ENCODE data around the gene MPPED2. TPM values are rescaled to one million over a fixed set of nuclear protein-coding genes. Genes with fewer than 3 reads are reported as not detected.
A peak's percentile ranks its signal among the peaks of the same experiment; 100 is the strongest.

The MPPED2 gene
- under 1 TPM in 1 of 2 donors, not detected in 1; 0.24 TPM for total RNA-seq

DNA sequence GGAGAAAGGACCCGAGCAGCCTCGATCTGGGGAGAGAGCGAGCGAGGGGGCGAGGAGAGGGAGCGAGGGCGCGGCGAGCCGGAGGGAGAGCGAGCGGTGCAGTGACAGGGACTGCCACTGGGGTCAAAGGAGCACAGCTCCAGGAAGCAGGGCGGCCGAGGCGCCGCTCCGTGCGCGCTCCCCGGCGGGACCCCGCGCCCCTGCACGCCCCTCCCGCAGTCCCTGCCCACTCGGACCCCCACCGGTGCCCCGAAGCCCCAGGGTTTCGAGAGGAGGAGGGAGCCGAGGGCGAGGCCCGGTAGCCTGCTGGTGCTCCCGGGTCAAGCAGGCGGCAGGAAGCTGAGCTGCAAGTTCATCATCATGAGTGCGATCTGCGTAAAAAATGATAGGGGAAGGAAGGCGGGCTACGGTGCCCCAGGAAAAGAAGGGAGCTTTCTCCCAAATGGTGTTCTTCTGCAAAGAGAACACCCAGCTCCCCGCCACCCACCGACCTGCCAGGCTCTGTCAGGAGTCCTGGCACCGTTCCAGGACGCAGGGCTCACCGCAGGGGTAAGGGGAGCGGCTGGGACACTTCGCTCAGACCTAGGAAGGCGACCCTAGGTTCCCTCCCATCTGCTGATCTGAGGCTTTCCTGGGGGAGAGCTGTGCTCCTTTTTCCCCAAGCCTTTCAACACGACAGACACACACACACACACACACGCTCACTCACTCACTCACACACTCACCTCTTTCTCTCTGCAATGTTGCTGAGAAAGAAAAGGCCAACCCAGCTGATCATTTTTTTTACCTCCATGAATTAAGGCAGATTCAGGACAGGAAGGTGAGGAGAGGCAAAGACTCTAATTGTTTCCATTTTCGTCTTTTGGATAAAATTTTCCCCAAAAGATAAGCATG is at the start of gene MPPED2:
TSS of gene MPPED2 (minus strand) at position 103 of the 894 bp plus-strand sequence. CDS start 5,980 bp downstream, outside the sequence.
- peaks cover 37 to 45% of the 10 kb centered on the region in 2 donors for H3K27me3 Mint-ChIP-seq
- peak; percentile 72 to 89 for ATAC-seq
- no peak within 1 kb of the TSS for H3K27ac Mint-ChIP-seq
- H3K4me1 Mint-ChIP-seq (ENCODE audit: low read depth in 2 of 2) = peaks cover 0 to 11% of the 10 kb centered on the region in 2 donors
- peaks cover 12% of the 10 kb centered on the region for H3K36me3 Mint-ChIP-seq
- DNase-seq (ENCODE audit: low spot score) = no peak
- peak within 1 kb of the TSS; percentile 48 for H3K4me3 Mint-ChIP-seq
- H3K9me3 Mint-ChIP-seq = no peaks in the 10 kb centered on the region

- no peaks in the 10 kb centered on the region for H3K36me3 Mint-ChIP-seq
- no peaks in the 10 kb centered on the region for H3K9me3 Mint-ChIP-seq
- no peak for DNase-seq (ENCODE audit: low spot score)
- no peak overlapping the region for H3K27ac Mint-ChIP-seq
- H3K4me1 Mint-ChIP-seq (ENCODE audit: low read depth in 2 of 2) = peaks cover 0 to 2% of the 10 kb centered on the region in 2 donors
- H3K27me3 Mint-ChIP-seq = peaks cover 6 to 9% of the 10 kb centered on the region in 2 donors
- no peak overlapping the region for H3K4me3 Mint-ChIP-seq
- no peak for ATAC-seq
These were observed 49.3 kb upstream of the MPPED2 start for GRCh38 chr11:30635401-30635989.

DNA sequence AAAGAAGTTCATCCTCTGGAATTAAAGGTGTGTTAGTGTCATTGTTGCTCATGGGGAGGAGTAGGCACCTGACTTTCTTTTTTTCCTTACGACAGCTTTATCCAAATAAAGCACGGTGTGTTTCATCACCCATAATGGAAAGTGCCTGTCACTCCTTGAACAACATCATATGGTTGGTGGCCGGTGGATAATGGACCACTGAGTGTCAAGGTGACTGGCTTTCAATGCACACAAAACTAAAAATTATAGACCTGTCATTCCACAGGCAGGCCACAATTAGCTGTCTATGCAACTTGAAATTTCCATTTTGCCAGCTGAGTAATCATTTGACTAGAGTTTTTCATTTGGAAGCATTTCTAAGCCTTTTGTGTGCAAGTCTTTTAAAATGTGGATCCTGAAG is 45.0 kb upstream of the MPPED2 start:
- ATAC-seq (no peak), DNase-seq (ENCODE audit: low spot score) (no peak)
- no peaks in the 10 kb centered on the region for H3K36me3 Mint-ChIP-seq
- H3K4me1 Mint-ChIP-seq (ENCODE audit: low read depth in 2 of 2) = peaks cover 0 to 2% of the 10 kb centered on the region in 2 donors
- H3K27me3 Mint-ChIP-seq = peaks cover 6 to 14% of the 10 kb centered on the region in 2 donors
- no peaks in the 10 kb centered on the region for H3K9me3 Mint-ChIP-seq
- no peak overlapping the region for H3K4me3 Mint-ChIP-seq
- H3K27ac Mint-ChIP-seq = no peak overlapping the region

GRCh38 chr11:30619767-30620166 is 33.6 kb upstream of the MPPED2 start:
- no peak for DNase-seq (ENCODE audit: low spot score)
- H3K4me3 Mint-ChIP-seq = no peak overlapping the region

GRCh38 chr11:30617762-30618161 is 31.6 kb upstream of the MPPED2 start:
- Mint-ChIP-seq H3K27ac (no peak overlapping the region), H3K4me3 (no peak overlapping the region)

More at GRCh38 chr11:30619767-30620166, 33.6 kb upstream of the MPPED2 start:
- peaks cover 0 to 16% of the 10 kb centered on the region in 2 donors for H3K27me3 Mint-ChIP-seq
- H3K36me3 Mint-ChIP-seq = peaks cover 5% of the 10 kb centered on the region
- H3K4me1 Mint-ChIP-seq (ENCODE audit: low read depth in 2 of 2) = no peaks in the 10 kb centered on the region
- H3K27ac Mint-ChIP-seq = no peak overlapping the region
- ATAC-seq = no peak
- H3K9me3 Mint-ChIP-seq = no peaks in the 10 kb centered on the region

GRCh38 chr11:30610628-30611027 is 24.5 kb upstream of the MPPED2 start:
- H3K36me3 Mint-ChIP-seq = no peaks in the 10 kb centered on the region
- peaks cover 0 to 16% of the 10 kb centered on the region in 2 donors for H3K27me3 Mint-ChIP-seq
- H3K4me3 Mint-ChIP-seq = no peak overlapping the region
- no peak overlapping the region for H3K27ac Mint-ChIP-seq
- ATAC-seq = no peak
- DNase-seq (ENCODE audit: low spot score) = no peak
- H3K4me1 Mint-ChIP-seq (ENCODE audit: low read depth in 2 of 2) = no peaks in the 10 kb centered on the region
- no peaks in the 10 kb centered on the region for H3K9me3 Mint-ChIP-seq

More at GRCh38 chr11:30617762-30618161, 31.6 kb upstream of the MPPED2 start:
- Mint-ChIP-seq H3K9me3 (no peaks in the 10 kb centered on the region), H3K27me3 (peaks cover 0 to 18% of the 10 kb centered on the region in 2 donors), H3K36me3 (no peaks in the 10 kb centered on the region), H3K4me1 (ENCODE audit: low read depth in 2 of 2) (no peaks in the 10 kb centered on the region)
- DNase-seq (ENCODE audit: low spot score) = no peak
- no peak for ATAC-seq

- Mint-ChIP-seq H3K36me3 (no peaks in the 10 kb centered on the region), H3K4me3 (no peak overlapping the region), H3K4me1 (ENCODE audit: low read depth in 2 of 2) (no peaks in the 10 kb centered on the region), H3K9me3 (no peaks in the 10 kb centered on the region), H3K27ac (no peak overlapping the region), H3K27me3 (peaks cover 0 to 14% of the 10 kb centered on the region in 2 donors)
- ATAC-seq = no peak
- no peak for DNase-seq (ENCODE audit: low spot score)
These were observed 22.4 kb upstream of the MPPED2 start for GRCh38 chr11:30608534-30608933.

DNA sequence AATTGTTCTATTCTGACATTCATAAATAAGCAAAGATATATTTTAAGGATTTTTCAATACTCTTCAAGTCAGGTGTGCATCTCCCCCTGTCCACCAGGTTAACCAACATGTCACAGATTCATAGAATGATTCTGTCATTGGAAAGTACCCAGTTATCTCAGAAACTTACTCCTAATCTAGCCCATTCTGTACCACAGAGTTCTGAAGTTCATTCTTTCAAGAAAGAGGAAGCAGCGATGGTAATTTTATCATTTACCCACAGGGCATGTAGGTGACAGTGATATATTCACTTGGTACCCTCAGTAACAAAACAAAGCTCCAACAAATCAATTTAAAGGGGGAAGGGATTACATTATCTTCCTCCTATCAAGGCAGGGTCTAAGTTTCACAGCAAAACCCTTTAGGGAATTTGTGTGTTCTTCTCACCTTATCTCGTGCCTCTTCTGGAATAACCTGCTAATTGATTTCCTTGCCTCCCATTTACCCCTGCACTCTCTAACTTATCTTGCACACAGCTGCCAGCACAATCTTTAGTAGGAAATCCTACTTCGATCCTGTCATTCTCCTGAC is 19.0 kb upstream of the MPPED2 start:
- Mint-ChIP-seq H3K27me3 (peaks cover 0 to 9% of the 10 kb centered on the region in 2 donors), H3K9me3 (no peaks in the 10 kb centered on the region), H3K4me3 (no peak overlapping the region), H3K4me1 (ENCODE audit: low read depth in 2 of 2) (no peaks in the 10 kb centered on the region), H3K27ac (no peak overlapping the region), H3K36me3 (no peaks in the 10 kb centered on the region)
- DNase-seq (ENCODE audit: low spot score) = no peak
- ATAC-seq = no peak

DNA sequence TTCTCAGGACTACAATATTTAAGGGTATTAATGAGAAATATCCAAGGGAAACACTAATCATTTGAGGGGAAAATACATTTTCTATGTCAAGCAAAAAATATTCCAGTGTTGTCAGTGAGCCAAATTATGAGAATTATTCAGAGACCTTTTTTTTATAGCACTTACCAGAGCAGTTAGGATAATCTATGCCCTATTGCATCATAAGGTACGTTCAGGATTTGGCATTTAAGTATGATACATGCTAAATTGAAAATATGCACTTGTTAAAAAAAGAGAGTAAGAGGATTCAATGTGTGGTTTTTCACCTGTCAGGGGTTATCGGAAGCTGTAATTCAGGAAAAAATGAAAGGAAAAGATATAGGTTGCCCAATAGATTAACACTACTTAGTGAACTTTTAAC is 17.2 kb upstream of the MPPED2 start:
- DNase-seq (ENCODE audit: low spot score) (no peak), ATAC-seq (no peak)
- H3K27ac Mint-ChIP-seq = no peak overlapping the region
- no peaks in the 10 kb centered on the region for H3K9me3 Mint-ChIP-seq
- no peaks in the 10 kb centered on the region for H3K4me1 Mint-ChIP-seq (ENCODE audit: low read depth in 2 of 2)
- no peak overlapping the region for H3K4me3 Mint-ChIP-seq
- peaks cover 0 to 9% of the 10 kb centered on the region in 2 donors for H3K27me3 Mint-ChIP-seq
- no peaks in the 10 kb centered on the region for H3K36me3 Mint-ChIP-seq

DNA sequence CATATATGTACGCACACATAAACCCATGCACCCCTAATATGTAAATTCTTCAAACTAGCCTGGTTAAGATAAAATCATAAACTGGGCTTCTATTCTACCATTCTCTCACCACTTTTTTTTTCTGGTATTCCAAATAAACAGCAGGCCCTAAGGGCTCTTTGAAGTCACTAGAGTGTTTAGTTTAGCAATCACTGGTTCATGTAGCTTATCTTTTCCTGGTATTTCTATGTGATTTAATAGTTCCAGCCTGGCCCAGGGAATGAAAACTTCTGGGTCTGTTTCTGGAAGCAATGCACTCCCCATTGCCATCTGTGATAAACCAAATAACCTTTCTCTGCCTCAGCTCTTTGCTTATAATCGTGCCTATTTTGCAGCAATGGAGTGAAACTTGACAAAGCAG is 10.7 kb upstream of the MPPED2 start:
- Mint-ChIP-seq H3K27ac (no peak overlapping the region), H3K4me3 (no peak overlapping the region), H3K27me3 (peaks cover 6 to 17% of the 10 kb centered on the region in 2 donors), H3K36me3 (no peaks in the 10 kb centered on the region), H3K4me1 (ENCODE audit: low read depth in 2 of 2) (no peaks in the 10 kb centered on the region), H3K9me3 (no peaks in the 10 kb centered on the region)
- DNase-seq (ENCODE audit: low spot score) (no peak), ATAC-seq (no peak)

GRCh38 chr11:30595934-30596333 is 9.8 kb upstream of the MPPED2 start:
- no peak overlapping the region for H3K27ac Mint-ChIP-seq
- H3K36me3 Mint-ChIP-seq = no peaks in the 10 kb centered on the region
- peaks cover 6 to 22% of the 10 kb centered on the region in 2 donors for H3K27me3 Mint-ChIP-seq
- DNase-seq (ENCODE audit: low spot score) (no peak), ATAC-seq (no peak)
- H3K9me3 Mint-ChIP-seq = no peaks in the 10 kb centered on the region
- H3K4me3 Mint-ChIP-seq = no peak overlapping the region
- H3K4me1 Mint-ChIP-seq (ENCODE audit: low read depth in 2 of 2) = no peaks in the 10 kb centered on the region

DNA sequence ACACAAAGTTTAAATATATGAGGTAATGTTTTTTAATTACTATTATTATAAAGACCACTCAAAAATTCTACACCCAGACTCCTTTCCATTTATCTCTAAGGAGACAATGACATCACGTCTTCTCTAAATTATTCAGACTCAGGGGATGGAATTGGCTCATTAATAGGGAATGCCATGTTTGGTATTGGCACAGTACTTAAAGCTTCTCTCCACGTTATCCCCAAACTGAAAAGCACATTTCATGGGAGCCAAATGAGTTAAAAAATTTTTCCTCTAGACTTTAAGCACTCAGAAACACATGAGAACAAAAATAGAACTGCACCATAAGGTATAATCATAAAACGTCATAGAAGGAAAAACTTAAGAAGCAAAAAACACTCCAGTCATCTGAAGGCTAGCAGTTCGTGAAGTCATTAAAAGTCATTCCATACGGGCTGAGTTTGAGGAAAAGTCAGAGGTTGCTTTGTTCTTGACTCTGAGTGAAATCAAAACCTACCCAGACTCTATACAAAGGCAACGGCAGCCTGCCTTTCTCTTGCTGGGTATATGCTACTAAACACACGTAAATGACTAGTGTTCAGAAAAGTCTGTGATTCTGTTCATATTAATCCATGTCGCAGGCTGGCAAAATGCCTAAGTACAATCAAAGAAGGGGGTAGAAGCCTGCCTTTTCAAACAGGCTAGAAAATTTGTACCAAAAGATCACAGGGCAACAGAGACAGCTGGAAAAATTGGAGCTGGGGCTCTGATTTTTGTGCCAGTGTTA is 8.7 kb upstream of the MPPED2 start:
- DNase-seq (ENCODE audit: low spot score) = no peak
- Mint-ChIP-seq H3K4me1 (ENCODE audit: low read depth in 2 of 2) (no peaks in the 10 kb centered on the region), H3K27ac (no peak overlapping the region), H3K27me3 (peaks cover 6 to 22% of the 10 kb centered on the region in 2 donors), H3K4me3 (no peak overlapping the region), H3K36me3 (no peaks in the 10 kb centered on the region), H3K9me3 (no peaks in the 10 kb centered on the region)
- ATAC-seq = no peak

GRCh38 chr11:30587269-30587812 is 1.2 kb upstream of the MPPED2 start:
- peaks cover 12% of the 10 kb centered on the region for H3K36me3 Mint-ChIP-seq
- H3K27me3 Mint-ChIP-seq = peaks cover 40 to 50% of the 10 kb centered on the region in 2 donors
- ATAC-seq = no peak
- no peak overlapping the region for H3K4me3 Mint-ChIP-seq
- H3K27ac Mint-ChIP-seq = no peak overlapping the region
- H3K4me1 Mint-ChIP-seq (ENCODE audit: low read depth in 2 of 2) = peaks cover 0 to 11% of the 10 kb centered on the region in 2 donors
- no peaks in the 10 kb centered on the region for H3K9me3 Mint-ChIP-seq
- DNase-seq (ENCODE audit: low spot score) = no peak
